HepG2 (cell line): Measurements from ENCODE around the gene DGKG.

Experiments
- MAFG ChIP-seq: sonication (generic); formaldehyde crosslinking; IDR thresholded peaks from 2 replicates; pipeline ENCODE4 v1.5.1; 2020; ENCODE audit warnings: mild to moderate bottlenecking, missing genetic modification reagents
- ZBTB1 ChIP-seq: sonication (generic); formaldehyde crosslinking; IDR thresholded peaks from 2 replicates; pipeline ENCODE4 v1.4.0; 2020; ENCODE audit warnings: missing genetic modification reagents, borderline replicate concordance

GRCh38 chr3:186180151-186180550, 181.9 kb downstream of the DGKG start:
- TF ChIP-seq MAFG (CRISPR knock-in tag) = no peak
- no peak for TF ChIP-seq ZBTB1
